Measurements from ENCODE around the gene ZNF263.

GRCh38 chr16:3282730-3283542 is at the start of gene ZNF263:
- TF ChIP-seq CTCF (IDR thresholded peaks at IDR 0.05): no peak
- TF ChIP-seq POLR2A (IDR thresholded peaks at IDR 0.05): peak; percentile 65

All from right lobe of liver (tissue), 4 donors.